Astrocyte (in vitro differentiated cells and primary cell): ENCODE results near the gene SNCB.

Experiments
- EZH2 ChIP-seq: IDR thresholded peaks from 2 replicates; pipeline ENCODE4 v1.6.1; 2012; ENCODE audit warnings: mild to moderate bottlenecking, low read length, inconsistent platforms; ENCODE audit not compliant: insufficient read depth
- TF ChIP-seq, protein P1 (sequence below): IDR thresholded peaks from 2 replicates; pipeline ENCODE4 v1.5.1; 2011; ENCODE audit warnings: low read depth, mild to moderate bottlenecking, inconsistent platforms, low read length, moderate library complexity; ENCODE audit not compliant: insufficient read depth

DNA sequence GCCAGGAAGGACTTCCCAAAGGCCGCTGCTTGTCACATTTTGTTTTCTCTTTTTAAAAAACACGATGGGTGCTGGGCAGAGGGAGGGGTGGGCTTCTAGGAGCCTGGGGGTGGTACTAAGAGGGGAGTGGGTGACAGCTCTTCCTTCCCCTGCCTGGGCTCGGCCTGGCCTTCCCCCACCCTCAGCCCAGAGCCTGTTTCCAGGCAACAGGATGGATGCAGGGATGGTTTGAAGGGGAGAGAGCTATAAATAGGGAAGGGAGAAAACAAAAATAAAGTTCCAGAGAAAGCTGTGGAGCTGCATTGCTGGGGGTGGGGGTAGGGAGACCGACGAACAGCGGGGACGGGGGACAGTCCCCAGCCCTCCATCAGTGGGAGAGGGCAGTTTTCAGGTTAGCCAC lies 13.8 kb downstream of the SNCB start:
- TF ChIP-seq, protein P1, sequence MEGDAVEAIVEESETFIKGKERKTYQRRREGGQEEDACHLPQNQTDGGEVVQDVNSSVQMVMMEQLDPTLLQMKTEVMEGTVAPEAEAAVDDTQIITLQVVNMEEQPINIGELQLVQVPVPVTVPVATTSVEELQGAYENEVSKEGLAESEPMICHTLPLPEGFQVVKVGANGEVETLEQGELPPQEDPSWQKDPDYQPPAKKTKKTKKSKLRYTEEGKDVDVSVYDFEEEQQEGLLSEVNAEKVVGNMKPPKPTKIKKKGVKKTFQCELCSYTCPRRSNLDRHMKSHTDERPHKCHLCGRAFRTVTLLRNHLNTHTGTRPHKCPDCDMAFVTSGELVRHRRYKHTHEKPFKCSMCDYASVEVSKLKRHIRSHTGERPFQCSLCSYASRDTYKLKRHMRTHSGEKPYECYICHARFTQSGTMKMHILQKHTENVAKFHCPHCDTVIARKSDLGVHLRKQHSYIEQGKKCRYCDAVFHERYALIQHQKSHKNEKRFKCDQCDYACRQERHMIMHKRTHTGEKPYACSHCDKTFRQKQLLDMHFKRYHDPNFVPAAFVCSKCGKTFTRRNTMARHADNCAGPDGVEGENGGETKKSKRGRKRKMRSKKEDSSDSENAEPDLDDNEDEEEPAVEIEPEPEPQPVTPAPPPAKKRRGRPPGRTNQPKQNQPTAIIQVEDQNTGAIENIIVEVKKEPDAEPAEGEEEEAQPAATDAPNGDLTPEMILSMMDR, result no peak
- TF ChIP-seq EZH2, result no peak
